WI38 (cell line): ENCODE measurements around the gene FNBP1.
"Not testable (repeated sequence)": the region's sequence is repeated elsewhere in the genome, so short reads cannot be mapped to it uniquely, and the experiment has no call there.

Experiments
- H3K4me3 ChIP-seq: 2 replicates; pipeline ENCODE4 v1.5.1; 2011; ENCODE audit warnings: low read depth, mild to moderate bottlenecking, control low read depth, low read length
- TF ChIP-seq, protein P1 (sequence below): IDR thresholded peaks from 2 replicates; pipeline ENCODE4 v1.5.1; 2012; ENCODE audit warnings: low read depth, mild to moderate bottlenecking, control low read depth, low read length

FNBP1 gene

DNA sequence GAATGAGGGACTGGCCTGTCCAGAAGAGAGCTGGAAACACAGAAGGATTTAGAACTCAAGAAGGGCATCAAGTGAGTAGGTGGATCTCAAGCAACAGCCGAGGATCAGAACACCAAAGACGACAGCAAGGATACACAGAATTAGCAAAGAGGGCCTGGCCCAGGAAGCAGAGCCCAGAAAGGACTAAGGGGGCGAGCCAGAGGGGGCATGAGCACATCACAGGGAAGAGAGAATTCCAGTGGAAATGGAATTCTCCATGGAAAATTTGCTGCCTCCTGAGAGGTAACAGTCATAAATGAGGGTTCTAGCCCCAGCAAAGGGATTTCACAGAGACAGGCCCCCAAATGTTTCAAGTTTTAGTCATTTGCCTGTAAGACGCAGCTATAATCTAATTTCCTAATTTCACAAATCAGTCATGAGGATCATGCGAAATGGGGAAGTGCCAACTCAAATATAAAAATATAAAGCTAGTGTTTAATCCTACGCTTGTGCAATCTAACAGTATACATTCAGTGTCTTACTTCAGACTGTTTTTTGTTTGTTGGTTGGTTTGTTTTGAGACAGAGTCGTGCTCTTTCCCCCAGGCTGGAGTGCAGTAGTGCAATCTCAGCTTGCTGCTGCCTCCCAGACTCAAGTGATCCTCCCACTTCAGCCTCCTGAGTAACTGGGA lies 46.7 kb downstream of the FNBP1 start:
- no peak overlapping the region for H3K4me3 ChIP-seq

DNA sequence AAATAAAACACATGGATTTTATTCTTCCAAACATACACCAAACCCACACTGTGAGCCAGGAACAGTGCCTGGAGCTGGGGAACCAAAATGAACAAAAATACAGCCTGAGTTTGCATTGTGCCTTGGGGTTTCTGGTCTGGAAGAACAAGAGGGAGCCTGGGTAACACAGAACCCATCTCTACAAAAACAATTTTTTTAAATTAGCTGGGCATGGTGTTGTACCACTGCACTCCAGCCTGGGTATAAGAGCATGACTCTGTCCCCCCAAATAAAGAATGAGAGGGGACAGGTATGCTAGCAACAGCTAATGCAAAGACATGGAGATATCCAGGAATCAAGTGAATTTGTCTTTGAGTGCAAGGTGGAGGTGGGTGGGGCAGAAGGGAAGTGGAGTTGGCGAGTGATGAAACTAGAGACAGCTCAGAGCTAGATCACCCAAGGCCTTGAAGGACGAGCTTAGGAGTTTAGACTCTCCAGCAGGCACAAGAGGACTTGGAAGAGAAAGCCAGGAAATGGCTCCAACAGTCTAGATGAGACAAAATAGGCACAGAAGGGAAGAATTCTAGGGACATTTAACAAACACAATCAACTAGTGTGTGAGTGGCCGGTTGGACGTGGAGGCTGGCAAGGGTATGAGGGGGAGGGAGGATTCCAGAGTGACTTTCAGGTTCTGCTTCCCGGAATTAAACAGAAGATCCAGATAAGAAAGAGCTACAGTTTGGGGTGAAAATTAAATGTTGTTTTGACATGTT lies 47.4 kb downstream of the FNBP1 start:
- no peak overlapping the region for H3K4me3 ChIP-seq
- TF ChIP-seq, protein P1, sequence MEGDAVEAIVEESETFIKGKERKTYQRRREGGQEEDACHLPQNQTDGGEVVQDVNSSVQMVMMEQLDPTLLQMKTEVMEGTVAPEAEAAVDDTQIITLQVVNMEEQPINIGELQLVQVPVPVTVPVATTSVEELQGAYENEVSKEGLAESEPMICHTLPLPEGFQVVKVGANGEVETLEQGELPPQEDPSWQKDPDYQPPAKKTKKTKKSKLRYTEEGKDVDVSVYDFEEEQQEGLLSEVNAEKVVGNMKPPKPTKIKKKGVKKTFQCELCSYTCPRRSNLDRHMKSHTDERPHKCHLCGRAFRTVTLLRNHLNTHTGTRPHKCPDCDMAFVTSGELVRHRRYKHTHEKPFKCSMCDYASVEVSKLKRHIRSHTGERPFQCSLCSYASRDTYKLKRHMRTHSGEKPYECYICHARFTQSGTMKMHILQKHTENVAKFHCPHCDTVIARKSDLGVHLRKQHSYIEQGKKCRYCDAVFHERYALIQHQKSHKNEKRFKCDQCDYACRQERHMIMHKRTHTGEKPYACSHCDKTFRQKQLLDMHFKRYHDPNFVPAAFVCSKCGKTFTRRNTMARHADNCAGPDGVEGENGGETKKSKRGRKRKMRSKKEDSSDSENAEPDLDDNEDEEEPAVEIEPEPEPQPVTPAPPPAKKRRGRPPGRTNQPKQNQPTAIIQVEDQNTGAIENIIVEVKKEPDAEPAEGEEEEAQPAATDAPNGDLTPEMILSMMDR: no peak

More for the DNA sequence above, 46.7 kb downstream of the FNBP1 start:
- TF ChIP-seq, protein P1: no peak

DNA sequence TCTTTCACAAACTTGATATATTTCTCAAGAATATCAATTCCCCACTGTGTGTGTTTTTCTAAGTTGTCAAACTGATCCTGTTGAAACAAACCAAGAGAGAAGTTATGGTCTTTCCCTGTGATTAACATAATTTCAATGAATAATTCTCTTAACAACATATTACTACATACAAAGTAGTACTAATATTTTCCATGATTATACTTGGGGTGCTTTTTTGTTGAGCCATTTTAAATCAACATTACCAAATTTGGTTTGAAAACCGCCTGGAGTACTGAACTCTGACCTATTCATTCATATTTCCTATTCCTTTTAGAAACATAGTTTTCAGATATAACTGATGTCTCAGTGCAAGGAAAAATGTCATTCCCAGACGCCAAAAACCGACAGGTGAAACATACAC lies 48.1 kb downstream of the FNBP1 start:
- TF ChIP-seq, protein P1: no peak
- H3K4me3 ChIP-seq: no peak overlapping the region

DNA sequence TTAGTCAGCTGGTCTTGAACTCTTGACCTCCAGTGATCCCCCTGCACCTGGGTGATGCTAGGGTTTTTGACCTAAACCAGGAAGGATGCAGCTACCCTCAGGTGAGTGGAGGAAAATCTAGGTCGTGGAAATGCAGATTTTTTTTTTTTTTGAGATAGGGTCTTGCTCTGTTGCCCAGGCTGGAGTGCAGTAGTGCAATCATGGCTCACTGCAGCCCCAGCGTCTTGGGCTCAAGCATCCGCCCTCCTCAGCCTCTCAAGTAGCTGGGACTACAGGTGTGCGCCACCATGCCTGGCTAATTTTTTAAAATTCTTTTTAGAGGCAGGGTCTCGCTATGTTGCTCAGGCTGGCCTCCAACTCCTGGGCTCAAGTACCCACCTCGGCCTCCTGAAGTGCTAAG lies 51.9 kb downstream of the FNBP1 start:
- not testable (repeated sequence) for H3K4me3 ChIP-seq

DNA sequence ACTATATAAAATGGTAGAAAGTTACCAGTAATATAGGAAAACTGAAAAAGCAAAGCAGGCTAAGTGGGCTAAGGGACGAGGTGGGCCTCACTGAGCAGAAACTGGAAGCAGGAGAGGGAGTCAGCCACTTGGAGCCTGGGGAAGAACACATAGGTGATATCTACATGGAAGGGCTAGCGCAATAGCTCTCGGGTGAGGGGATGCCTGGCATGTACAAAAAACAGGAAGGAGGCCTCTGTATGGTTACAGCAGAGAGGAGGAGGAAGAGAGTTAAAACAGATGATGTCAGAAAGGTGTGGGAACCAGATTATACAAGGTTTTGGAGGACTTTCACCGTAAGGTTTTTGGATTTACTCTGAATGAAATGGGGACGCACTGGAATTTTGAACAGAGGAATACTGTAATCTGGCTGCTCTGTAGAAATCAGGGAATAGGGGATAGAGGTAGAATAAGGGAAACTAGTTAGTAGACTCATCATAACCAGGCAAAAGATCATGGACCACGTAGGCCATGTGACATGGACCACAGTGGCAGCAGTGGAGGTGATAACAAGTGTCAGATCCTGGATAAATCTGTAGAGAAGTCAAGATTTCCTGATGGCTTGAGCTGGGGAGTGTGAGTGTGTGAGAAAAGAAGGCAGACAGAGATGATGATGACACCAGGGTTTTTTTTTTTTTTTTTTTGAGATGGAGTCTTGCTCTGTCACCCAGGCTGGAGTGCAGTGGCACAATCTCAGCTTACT lies 52.5 kb downstream of the FNBP1 start:
- H3K4me3 ChIP-seq: no peak overlapping the region
- TF ChIP-seq, protein P1: no peak

DNA sequence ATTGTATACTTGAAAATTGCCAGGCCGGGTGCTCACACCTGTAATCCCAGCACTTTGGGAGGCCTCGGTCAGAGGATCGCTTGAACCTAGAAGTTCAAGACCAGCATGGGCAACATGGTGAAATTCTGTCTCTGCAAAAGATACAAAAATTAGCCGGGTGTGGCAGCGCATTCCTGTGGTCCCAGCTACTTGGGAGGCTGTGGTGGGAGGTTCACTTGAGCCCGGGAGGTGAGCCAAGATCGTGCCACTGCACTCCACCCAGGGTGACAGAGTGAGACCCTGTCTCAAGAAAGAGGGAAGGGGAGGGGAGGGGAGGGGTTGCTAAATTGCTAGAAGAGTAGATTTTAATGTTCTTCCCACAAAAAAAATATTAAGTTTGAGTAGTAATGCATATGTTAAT lies 53.2 kb downstream of the FNBP1 start:
- TF ChIP-seq, protein P1: no peak
- no peak overlapping the region for H3K4me3 ChIP-seq

DNA sequence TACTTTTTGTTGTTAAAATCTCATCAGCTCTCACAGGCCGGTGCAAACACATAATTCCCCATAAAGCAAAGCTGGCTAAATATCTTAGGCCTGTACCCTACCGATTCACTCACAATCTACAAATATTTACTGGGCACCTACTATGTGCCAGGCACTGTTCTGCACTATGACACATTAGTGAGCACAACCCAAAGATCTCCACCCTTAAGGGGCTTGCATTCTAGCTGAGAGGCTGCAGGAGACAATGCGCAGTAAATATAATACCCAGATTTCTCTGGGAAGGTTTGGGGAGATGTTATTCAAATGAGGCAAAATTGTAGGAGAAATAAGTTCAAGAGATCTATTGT lies 53.7 kb downstream of the FNBP1 start:
- H3K4me3 ChIP-seq: no peak overlapping the region
- TF ChIP-seq, protein P1: no peak
